Measurements from ENCODE around the gene DLX4. TPM values are rescaled to one million over a fixed set of nuclear protein-coding genes. Genes with fewer than 3 reads are reported as not detected.

Gene DLX4
- total and polyA plus RNA-seq, 2 donors (not counting 1 experiment from before 2014, with no cell fraction given), result 0.17 to 0.88 TPM

DNA sequence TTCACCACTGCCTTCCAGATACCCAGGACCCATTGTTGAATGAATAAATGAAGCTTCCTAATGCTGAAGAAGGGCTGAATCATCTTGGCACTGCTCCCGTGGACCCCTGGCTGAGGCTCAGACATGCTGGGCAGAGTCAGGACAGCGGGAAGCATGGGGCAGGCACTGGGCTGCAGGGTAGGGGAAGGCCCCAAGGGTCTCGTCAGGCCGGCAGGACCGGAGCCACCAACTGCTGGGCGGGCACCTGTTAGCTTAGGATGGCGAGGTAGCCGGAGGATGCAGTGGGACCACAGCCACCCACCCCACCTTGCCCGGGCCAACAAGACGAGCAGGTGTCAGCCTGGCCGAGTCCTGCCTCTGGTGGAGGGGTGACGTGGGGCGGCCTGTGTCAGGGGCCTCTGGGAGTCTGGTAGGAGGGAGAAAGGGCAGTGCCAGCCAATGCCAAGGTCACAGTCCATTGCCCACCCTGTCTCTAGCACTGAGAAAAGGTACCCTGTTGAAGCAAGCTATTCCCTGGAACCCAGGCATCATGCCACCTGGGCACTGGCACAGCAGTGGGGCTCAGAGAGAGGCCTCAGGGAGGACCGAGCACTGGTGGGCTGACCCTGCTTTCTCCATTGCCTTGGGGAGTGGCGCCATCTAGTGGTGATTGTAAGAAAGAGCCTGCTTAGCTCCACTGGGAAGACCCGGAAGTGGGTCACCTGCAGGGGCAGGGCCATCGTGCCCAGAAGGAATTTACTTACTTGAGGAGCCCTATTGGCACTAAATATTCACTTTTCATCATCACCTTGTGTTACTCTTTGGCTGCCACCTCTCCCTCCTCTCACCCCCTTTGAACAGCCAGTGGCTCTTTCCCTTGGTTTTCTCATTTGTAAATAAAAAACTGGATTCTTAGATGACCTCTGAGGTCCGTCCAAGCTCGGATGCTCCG lies 29.0 kb downstream of the DLX4 start:
- no peak overlapping the region for H3K9ac ChIP-seq (ENCODE audit: low read length)
- H3K36me3 ChIP-seq (replicated peaks in 1 of 2; ENCODE audit: control extremely low read depth in 1 of 2, control insufficient read depth in 1 of 2, extremely low read depth in 1 of 2, insufficient read depth in 2 of 2, low read length in 1 of 2), result no peaks in the 10 kb centered on the region
- DNase-seq, result peak; percentile 89
- Mint-ChIP-seq H3K4me1 (peaks cover 39% of the 10 kb centered on the region), H3K9me3 (ENCODE audit: insufficient read depth) (no peaks in the 10 kb centered on the region), H3K4me3 (no peak overlapping the region), H3K27me3 (peaks cover 75% of the 10 kb centered on the region), H3K27ac (no peak overlapping the region)
- peaks cover 0 to 20% (median 0%) of the 10 kb centered on the region in 3 donors for H3K9me3 ChIP-seq (ENCODE audit: control extremely low read depth in 1 of 3, control insufficient read depth in 2 of 3, insufficient read depth in 1 of 3, low read length in 2 of 3)
- H3K4me2 ChIP-seq (replicated peaks; ENCODE audit: low read depth, low read length, poor library complexity, severe bottlenecking), result peak overlapping the region; percentile 31
- POLR2A ChIA-PET, result interaction anchor here (0.6 to 1.2 kb wide), 3 partner anchors 9 to 585 kb away, joined by 3 read pairs; no protein-coding TSS in a partner anchor
- H3K79me2 ChIP-seq (ENCODE audit: control insufficient read depth, insufficient read depth, low read length), result no peaks in the 10 kb centered on the region
- peak overlapping the region; percentile 32 for H2AFZ ChIP-seq (ENCODE audit: insufficient read depth, low read depth, low read length, poor library complexity, severe bottlenecking)
- H3K4me3 ChIP-seq (ENCODE audit: control extremely low read depth in 1 of 5, extremely low read depth in 1 of 5, insufficient read depth in 1 of 5, low read depth in 2 of 5, low read length in 4 of 5), result no peak overlapping the region
- H4K20me1 ChIP-seq (ENCODE audit: control insufficient read depth, insufficient read depth, low read length, poor library complexity, severe bottlenecking), result no peaks in the 10 kb centered on the region
- H3K27ac ChIP-seq (ENCODE audit: low read length in 2 of 2), result no peak overlapping the region
- H3K4me1 ChIP-seq (ENCODE audit: control insufficient read depth in 2 of 2, insufficient read depth in 2 of 2, low read length in 2 of 2), result peaks cover 42 to 45% of the 10 kb centered on the region in 2 donors
- peaks cover 0 to 74% (median 52%) of the 10 kb centered on the region in 4 experiments for H3K27me3 ChIP-seq (replicated peaks in 1 of 4; ENCODE audit: control extremely low read depth in 1 of 4, control insufficient read depth in 3 of 4, insufficient read depth in 4 of 4, low read length in 3 of 4)
- 53% methylated on average over 18 of the region's 20 CpGs for WGBS (ENCODE audit: insufficient coverage)
- CTCF ChIA-PET, result interaction anchor here (0.5 to 7.0 kb wide), 53 partner anchors 8 to 502 kb away, joined by 3 to 186 read pairs (median 6); partner anchors contain the start of genes ITGA3, PDK2 and TAC4
- ATAC-seq (ENCODE audit: low read depth), result peak; percentile 78
- intact Hi-C loops (cut with micrococcal nuclease), result loop anchor here (1.0 kb wide), 4 partner anchors 46 to 428 kb away; no protein-coding TSS in a partner anchor
- TF ChIP-seq, protein P1, sequence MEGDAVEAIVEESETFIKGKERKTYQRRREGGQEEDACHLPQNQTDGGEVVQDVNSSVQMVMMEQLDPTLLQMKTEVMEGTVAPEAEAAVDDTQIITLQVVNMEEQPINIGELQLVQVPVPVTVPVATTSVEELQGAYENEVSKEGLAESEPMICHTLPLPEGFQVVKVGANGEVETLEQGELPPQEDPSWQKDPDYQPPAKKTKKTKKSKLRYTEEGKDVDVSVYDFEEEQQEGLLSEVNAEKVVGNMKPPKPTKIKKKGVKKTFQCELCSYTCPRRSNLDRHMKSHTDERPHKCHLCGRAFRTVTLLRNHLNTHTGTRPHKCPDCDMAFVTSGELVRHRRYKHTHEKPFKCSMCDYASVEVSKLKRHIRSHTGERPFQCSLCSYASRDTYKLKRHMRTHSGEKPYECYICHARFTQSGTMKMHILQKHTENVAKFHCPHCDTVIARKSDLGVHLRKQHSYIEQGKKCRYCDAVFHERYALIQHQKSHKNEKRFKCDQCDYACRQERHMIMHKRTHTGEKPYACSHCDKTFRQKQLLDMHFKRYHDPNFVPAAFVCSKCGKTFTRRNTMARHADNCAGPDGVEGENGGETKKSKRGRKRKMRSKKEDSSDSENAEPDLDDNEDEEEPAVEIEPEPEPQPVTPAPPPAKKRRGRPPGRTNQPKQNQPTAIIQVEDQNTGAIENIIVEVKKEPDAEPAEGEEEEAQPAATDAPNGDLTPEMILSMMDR (IDR thresholded peaks at IDR 0.05), result peak; percentile 92
- TF ChIP-seq EZH2 (IDR thresholded peaks at IDR 0.05; ENCODE audit: borderline replicate concordance, insufficient read depth, low read depth, low read length, poor library complexity, severe bottlenecking), result no peak
